Activated CD4-positive, alpha-beta memory T cell treated with anti-CD3 and anti-CD28 coated beads, Interleukin-2, amount 10 ng/mL, durations not matched to agents 7 days and 5 days (primary cell): ENCODE data around the gene TYW1. TPM values are rescaled to one million over a fixed set of nuclear protein-coding genes. Genes with fewer than 3 reads are reported as not detected.
"Not testable (repeated sequence)": the region's sequence is repeated elsewhere in the genome, so short reads cannot be mapped to it uniquely, and the experiment has no call there.

Experiments
- CTCF ChIA-PET: fragments of 350-600 bp; sonication (Branson Sonifier 250); formaldehyde crosslinking; loops from one replicate; lab custom pipeline; 2021; ENCODE audit warnings: antibody characterized with exemption, inconsistent platforms; lab: Charles Lee
- POLR2A ChIA-PET: fragments of 350-600 bp; sonication (Branson Sonifier 250); formaldehyde crosslinking; loops from one replicate; lab custom pipeline; 2021; ENCODE audit warnings: antibody characterized with exemption; lab: Charles Lee
- DNase-seq: peaks from one replicate; pipeline ENCODE4 v3.0.0-alpha.2; 2020
- H3K27ac Mint-ChIP-seq: one replicate; pipeline ENCODE4 v1.8.0; 2021; ENCODE audit warnings: mild to moderate bottlenecking, mixed read lengths
- H3K27me3 Mint-ChIP-seq: one replicate; pipeline ENCODE4 v1.8.0; 2021; ENCODE audit warnings: mixed read lengths
- H3K36me3 Mint-ChIP-seq: one replicate; pipeline ENCODE4 v1.8.0; 2021; ENCODE audit warnings: low read depth, mixed read lengths
- H3K4me1 Mint-ChIP-seq: one replicate; pipeline ENCODE4 v1.8.0; 2021; ENCODE audit warnings: mixed read lengths
- H3K4me3 Mint-ChIP-seq: one replicate; pipeline ENCODE4 v1.8.0; 2021; ENCODE audit warnings: mild to moderate bottlenecking, mixed read lengths
- H3K9me3 Mint-ChIP-seq: one replicate; pipeline ENCODE4 v1.8.0; 2021; ENCODE audit warnings: mixed read lengths
- total RNA-seq, 2 experiments: library from RNA; stranded (reverse); gene quantifications; one replicate each; pipeline ENCODE4 v1.2.3, GENCODE V29; 2021

TYW1 gene
- total RNA-seq, 2 experiments from 2014 or later = 12.4 to 15.2 TPM

DNA sequence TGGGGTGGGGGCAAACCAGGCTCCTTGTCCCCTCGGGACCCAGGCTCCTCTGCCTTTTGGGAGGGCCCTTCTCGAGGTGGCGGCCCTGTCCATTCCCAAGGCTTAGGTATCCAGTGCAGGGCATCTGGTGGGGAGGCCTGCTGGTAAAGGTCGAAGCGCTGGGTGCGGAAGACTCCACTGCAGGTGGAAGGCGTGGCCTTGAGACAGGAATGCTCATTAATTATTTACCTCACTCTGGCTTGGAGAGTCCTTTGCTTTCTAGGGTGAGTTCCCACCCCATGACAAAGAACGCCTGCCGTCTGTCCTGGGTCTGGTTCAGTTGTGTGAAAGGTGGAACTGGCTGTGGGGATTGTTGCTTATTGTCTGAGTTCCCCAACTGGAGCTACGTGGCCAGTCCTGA, 92.6 kb downstream of the TYW1 start:
- CTCF ChIA-PET, H3K27ac Mint-ChIP-seq, POLR2A ChIA-PET, H3K4me3 Mint-ChIP-seq, H3K9me3 Mint-ChIP-seq, H3K27me3 Mint-ChIP-seq, DNase-seq, H3K4me1 Mint-ChIP-seq: not testable (repeated sequence)
- peaks cover 32% of the 10 kb centered on the region for H3K36me3 Mint-ChIP-seq

DNA sequence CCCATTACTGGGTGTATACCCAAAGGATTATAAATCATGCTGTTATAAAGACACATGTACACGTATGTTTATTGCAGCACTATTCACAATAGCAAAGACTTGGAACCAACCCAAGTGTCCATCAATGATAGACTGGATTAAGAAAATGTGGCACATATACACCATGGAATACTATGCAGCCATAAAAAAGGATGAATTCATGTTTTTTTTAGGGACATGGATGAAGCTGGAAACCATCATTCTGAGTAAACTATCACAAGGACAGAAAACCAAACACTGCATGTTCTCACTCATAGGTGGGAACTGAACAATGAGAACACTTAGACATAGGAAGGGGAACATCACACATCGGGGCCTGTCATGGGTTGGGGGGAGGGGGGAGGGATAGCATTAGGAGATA, 94.4 kb downstream of the TYW1 start:
- POLR2A ChIA-PET, H3K27ac Mint-ChIP-seq, H3K9me3 Mint-ChIP-seq, DNase-seq, H3K4me3 Mint-ChIP-seq, H3K27me3 Mint-ChIP-seq, H3K4me1 Mint-ChIP-seq, CTCF ChIA-PET: not testable (repeated sequence)
- H3K36me3 Mint-ChIP-seq = peaks cover 28% of the 10 kb centered on the region

DNA sequence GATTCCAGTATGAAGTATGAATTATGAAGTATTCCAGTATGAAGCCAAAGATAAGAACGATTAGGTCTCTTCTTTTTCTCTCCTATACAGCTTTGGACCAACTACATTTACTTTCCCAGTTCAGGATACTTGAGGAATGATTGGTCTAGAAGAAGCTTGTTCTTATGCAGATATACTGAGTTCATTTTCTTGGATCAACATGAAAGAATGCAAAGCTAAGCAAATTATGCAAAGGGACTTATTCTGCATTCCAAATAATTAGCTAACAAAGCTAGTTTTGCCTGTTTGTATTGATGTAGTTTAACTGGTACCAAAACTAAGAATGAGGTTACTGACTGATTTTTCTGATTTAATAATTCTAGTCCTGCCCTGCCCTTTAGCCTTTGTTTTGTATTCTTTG, 101.4 kb downstream of the TYW1 start:
- DNase-seq, H3K27me3 Mint-ChIP-seq, H3K9me3 Mint-ChIP-seq, POLR2A ChIA-PET, H3K4me3 Mint-ChIP-seq, CTCF ChIA-PET, H3K4me1 Mint-ChIP-seq, H3K27ac Mint-ChIP-seq: not testable (repeated sequence)
- H3K36me3 Mint-ChIP-seq = peaks cover 36% of the 10 kb centered on the region

DNA sequence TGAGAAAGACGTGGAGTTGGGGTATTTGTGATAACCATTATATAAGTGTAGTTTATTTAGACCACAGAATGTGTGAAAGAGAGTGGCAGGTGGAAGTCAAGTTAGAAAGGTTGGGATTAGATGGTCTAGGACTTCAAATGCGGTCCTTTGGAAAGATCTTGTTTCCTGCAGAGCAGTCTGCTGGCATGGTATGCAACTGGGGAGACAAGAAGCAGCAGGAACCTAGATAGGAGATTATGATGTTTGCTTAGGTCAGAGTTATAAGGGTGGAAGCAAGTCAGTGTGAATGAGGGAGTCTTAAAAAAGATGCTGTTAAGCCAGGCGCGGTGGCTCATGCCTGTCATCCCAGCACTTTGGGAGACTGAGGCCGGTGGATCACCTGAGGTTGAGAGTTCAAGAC, 102.8 kb downstream of the TYW1 start:
- POLR2A ChIA-PET, H3K9me3 Mint-ChIP-seq: not testable (repeated sequence)
- peaks cover 45% of the 10 kb centered on the region for H3K36me3 Mint-ChIP-seq

DNA sequence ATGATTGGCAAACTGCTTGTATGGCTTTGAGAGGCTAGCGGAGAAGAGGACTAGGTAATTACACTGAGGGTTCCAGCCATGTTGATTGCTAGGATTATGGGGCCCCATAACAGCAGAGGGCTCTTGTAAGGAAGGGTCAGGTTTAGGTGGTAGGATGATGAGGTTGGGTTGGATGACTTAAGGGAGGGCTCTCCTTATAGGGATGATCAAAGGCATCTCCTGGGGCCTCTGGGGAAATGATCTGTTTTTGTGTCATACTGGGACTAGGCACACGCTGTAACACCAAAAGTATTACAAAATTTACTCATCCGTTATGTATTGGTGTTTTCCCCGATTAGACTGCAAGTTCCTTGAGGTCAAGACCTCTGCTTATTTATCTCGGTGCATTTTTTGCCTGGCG, 103.4 kb downstream of the TYW1 start:
- not testable (repeated sequence) for H3K9me3 Mint-ChIP-seq, DNase-seq, H3K27ac Mint-ChIP-seq

More for the DNA sequence above, 102.8 kb downstream of the TYW1 start:
- H3K4me1 Mint-ChIP-seq, CTCF ChIA-PET, H3K4me3 Mint-ChIP-seq, H3K27me3 Mint-ChIP-seq, H3K27ac Mint-ChIP-seq, DNase-seq: not testable (repeated sequence)

DNA sequence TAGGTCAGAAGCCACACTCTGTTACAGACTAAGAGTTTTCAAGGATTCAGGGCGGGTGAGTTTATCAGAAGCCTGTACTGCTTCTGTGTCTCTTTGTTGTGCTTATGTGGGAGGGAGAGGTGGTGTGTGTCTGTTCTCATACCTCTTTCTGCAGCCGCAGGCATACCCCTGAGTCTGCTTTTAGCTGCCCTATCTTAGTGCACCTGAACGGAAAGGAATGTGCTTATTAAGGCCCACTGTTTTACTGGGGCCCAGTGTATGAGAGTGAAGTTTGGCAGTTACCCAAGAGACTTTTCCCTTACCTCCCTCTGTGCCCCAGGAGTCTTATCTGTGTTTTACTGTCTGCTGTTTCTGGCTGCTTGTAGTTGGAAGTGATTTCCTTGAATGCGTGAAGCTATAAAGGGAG, 104.3 kb downstream of the TYW1 start:
- Mint-ChIP-seq H3K4me1 (peaks cover 14% of the 10 kb centered on the region), H3K9me3 (peaks cover 7% of the 10 kb centered on the region), H3K27ac (no peak overlapping the region), H3K36me3 (peaks cover 47% of the 10 kb centered on the region), H3K27me3 (no peaks in the 10 kb centered on the region), H3K4me3 (no peak overlapping the region)
- DNase-seq = no peak
- ChIA-PET POLR2A (no interaction called here), CTCF (no interaction called here)

More for the DNA sequence above, 103.4 kb downstream of the TYW1 start:
- H3K27me3 Mint-ChIP-seq, POLR2A ChIA-PET, H3K4me3 Mint-ChIP-seq, H3K4me1 Mint-ChIP-seq: not testable (repeated sequence)
- peaks cover 44% of the 10 kb centered on the region for H3K36me3 Mint-ChIP-seq
- CTCF ChIA-PET = interaction anchor here (0.6 to 0.7 kb wide), 2 partner anchors 47 to 132 kb away, joined by 3 to 4 read pairs; no protein-coding TSS in a partner anchor

DNA sequence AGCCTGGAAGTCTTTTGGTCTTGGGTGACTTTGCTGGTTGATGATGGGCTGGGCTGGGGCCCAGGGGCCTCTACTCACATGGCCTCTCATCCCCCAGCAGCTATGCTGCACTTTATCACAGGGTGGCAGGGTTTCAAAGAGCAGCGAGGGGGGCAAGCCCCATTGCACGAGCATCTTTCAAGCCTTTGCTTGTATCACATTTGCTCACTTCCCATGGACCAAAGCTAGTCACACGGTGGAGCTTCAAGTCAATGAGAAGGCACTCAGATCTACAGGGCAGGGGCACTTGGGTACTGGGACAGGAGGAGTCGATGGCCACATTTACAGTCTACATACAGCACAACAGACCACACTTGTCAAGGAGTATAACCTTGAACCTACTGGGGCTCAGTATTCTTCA, 108.3 kb downstream of the TYW1 start:
- DNase-seq, H3K9me3 Mint-ChIP-seq, H3K27me3 Mint-ChIP-seq, H3K4me3 Mint-ChIP-seq, H3K27ac Mint-ChIP-seq, POLR2A ChIA-PET, CTCF ChIA-PET: not testable (repeated sequence)
- Mint-ChIP-seq H3K36me3 (peaks cover 37% of the 10 kb centered on the region), H3K4me1 (peaks cover 15% of the 10 kb centered on the region)

DNA sequence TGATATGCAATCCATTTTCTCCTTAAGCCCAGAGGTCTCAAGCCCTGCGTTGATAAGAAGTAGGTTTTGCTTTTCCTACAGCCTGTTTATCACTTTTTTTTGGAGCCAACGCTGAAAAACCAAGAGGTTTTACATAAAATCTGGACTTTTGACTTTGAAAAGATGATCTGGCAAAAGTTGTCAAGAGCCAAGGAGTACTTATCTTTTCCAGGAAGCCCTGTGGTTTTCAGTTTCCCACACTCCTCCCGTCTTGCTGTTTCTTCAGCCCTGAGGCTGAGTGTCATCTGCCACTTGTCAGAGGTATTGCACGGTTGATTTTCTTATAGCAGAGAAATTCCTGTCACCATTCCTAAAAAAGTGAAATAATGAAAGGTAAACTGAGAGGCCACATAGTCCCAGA, 108.7 kb downstream of the TYW1 start:
- Mint-ChIP-seq H3K4me3 (no peak overlapping the region), H3K4me1 (peaks cover 15% of the 10 kb centered on the region), H3K27ac (no peak overlapping the region), H3K27me3 (no peaks in the 10 kb centered on the region), H3K36me3 (peaks cover 32% of the 10 kb centered on the region), H3K9me3 (peaks cover 7% of the 10 kb centered on the region)
- ChIA-PET POLR2A (no interaction called here), CTCF (no interaction called here)
- no peak for DNase-seq

DNA sequence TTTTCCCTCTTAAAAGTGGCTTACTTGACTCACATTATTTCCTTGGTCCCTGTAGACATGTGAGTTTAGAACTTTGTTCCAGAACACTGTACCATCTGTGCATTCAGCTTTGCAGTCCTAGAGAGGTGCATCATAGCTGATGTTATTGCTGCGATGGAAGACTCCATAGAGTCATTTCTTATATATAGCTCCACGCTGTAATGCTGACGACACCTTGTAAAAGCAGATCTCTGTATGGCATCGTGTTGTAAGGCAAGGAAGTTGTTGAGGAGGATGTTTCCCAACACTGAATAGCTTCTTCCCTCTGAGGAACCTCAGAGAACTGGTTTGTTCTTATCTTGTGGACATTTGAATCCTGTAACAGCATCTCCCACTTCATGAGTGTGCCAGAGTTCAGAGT, 109.6 kb downstream of the TYW1 start:
- H3K4me3 Mint-ChIP-seq, H3K27ac Mint-ChIP-seq, CTCF ChIA-PET, H3K27me3 Mint-ChIP-seq, POLR2A ChIA-PET, DNase-seq, H3K9me3 Mint-ChIP-seq: not testable (repeated sequence)
- peaks cover 27% of the 10 kb centered on the region for H3K36me3 Mint-ChIP-seq
- H3K4me1 Mint-ChIP-seq = peaks cover 15% of the 10 kb centered on the region

DNA sequence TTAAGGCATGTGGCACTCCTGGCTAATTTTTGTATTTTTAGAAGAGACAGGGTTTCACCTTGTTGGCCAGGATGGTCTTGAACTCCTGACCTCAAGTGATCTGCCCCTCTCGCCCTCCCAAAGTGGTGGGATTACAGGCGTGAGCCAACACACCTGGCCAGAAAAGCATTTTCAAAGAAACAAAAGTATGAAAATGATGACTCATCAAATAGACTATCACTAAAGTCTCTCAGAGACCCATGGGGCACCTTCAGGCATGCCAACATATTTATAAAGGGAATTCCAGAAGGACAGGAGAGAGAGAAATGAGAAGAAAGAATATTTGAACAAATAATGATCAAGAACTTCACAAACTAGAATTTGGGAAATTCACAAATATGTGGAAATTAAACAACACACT, 114.7 kb downstream of the TYW1 start:
- DNase-seq, CTCF ChIA-PET, H3K4me1 Mint-ChIP-seq, POLR2A ChIA-PET, H3K27me3 Mint-ChIP-seq, H3K9me3 Mint-ChIP-seq, H3K27ac Mint-ChIP-seq, H3K36me3 Mint-ChIP-seq, H3K4me3 Mint-ChIP-seq: not testable (repeated sequence)

DNA sequence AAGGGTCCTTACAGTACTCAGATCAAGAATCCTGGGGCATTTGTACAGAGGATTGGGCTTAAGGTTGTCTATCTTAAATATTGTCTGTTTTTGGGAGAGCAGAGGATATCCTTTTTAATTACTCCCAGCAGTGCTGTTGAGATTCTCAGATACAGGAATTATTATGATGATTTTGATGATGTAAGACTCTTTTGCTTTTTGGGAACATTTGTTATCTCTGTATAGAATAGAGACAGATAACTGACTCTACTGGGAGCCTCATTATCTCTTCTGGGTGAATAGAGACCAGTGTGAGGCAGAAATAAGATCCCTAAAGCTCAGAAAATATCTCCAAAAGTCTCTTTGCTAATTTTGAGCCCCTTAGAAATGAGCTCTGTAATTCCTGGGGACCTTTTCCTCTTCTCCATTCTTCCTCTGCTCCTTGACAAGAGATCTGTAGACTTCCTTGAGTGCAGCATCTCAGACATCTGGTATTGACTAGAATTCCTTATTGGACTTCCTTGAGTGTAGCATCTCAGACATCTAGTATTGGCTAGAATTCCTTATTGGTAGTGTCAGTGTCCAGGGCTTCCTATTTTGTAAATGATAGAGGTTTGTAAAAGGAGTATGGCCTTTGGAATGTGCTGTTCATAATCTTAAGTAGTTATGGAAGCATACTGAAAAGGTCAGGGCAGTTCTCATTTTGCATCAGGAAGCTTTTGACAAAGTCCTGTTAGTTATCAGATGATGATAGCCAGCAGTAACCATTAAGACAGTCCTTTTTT, 118.0 kb downstream of the TYW1 start:
- CTCF ChIA-PET, DNase-seq, H3K4me3 Mint-ChIP-seq, H3K36me3 Mint-ChIP-seq, POLR2A ChIA-PET, H3K27ac Mint-ChIP-seq, H3K27me3 Mint-ChIP-seq, H3K4me1 Mint-ChIP-seq, H3K9me3 Mint-ChIP-seq: not testable (repeated sequence)

DNA sequence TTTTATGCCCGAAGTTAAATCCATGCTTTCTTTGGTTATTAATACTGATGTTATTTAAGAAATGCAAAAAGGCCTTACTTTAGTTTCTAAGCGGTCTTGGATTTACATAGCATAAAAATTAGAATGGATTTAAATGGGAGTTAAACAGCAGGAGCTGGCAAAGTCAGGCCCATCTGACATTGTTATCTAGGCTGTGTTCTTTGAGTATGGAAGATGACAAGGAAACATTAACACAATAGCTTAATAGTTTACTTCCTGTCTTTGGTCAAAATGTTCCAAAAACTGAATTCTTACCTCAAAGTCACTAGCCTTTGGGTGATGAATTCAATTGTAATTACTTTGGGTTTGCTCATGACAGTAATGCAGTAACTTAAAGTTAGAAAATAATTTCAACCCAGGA, 123.9 kb downstream of the TYW1 start:
- H3K4me3 Mint-ChIP-seq, DNase-seq, H3K4me1 Mint-ChIP-seq, H3K27ac Mint-ChIP-seq, H3K9me3 Mint-ChIP-seq, H3K27me3 Mint-ChIP-seq, POLR2A ChIA-PET, CTCF ChIA-PET: not testable (repeated sequence)
- peaks cover 16% of the 10 kb centered on the region for H3K36me3 Mint-ChIP-seq

DNA sequence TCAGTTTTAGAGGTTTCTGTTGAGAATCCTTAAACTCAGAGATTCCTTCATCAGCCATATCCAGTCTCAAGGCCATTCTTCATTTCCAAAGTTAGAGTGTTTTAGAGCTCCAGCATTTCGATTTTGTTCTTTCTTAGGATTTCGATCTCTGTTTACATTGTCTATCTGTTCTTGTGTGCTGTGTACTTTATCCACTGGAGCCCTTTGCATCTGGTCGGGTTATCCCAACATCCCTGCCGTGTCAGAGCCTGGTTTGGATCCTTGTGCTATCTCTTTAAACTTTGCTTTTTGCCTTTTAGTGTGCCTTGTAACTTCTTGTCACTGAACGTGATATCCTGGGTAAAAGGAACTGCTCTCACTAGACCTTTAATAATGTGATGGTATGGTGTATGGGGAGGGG, 131.6 kb downstream of the TYW1 start:
- POLR2A ChIA-PET, DNase-seq, CTCF ChIA-PET, H3K9me3 Mint-ChIP-seq, H3K27me3 Mint-ChIP-seq: not testable (repeated sequence)
- H3K4me1 Mint-ChIP-seq = peaks cover 24% of the 10 kb centered on the region
- H3K4me3 Mint-ChIP-seq = peak overlapping the region; percentile 2
- peak overlapping the region; percentile 42 for H3K27ac Mint-ChIP-seq
- H3K36me3 Mint-ChIP-seq = peaks cover 13% of the 10 kb centered on the region

DNA sequence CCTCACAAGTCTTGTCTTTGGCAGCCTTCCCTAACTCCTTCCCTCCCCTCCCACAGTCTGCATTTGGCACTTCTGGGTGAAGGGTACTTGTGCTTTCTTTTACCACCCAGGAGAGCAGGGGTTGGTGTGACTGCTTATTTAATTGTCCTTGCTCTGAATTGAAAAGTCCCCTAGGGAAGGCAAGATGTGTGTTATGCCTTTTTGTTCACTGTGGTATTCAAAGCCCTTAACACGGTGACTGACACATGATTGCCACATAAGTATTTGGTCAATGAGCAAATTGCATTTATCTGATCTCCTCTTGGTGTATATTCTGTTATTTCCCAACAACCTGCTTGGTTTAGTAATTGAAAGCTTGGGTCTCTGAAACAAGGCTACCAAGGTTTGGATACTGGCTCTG, 134.1 kb downstream of the TYW1 start:
- H3K36me3 Mint-ChIP-seq, POLR2A ChIA-PET, H3K27me3 Mint-ChIP-seq, H3K9me3 Mint-ChIP-seq, CTCF ChIA-PET, DNase-seq, H3K27ac Mint-ChIP-seq, H3K4me3 Mint-ChIP-seq: not testable (repeated sequence)
- peaks cover 27% of the 10 kb centered on the region for H3K4me1 Mint-ChIP-seq
